Measurements from ENCODE around the gene TMEM17. TPM values are rescaled to one million over a fixed set of nuclear protein-coding genes. Genes with fewer than 3 reads are reported as not detected.

TMEM17 gene
- total RNA-seq, 1 donor from 2014 or later = 4.9 TPM

- TF ChIP-seq CTCF (IDR thresholded peaks at IDR 0.05; ENCODE audit: insufficient read depth, low read length, poor library complexity, severe bottlenecking) = no peak
Observed at GRCh38 chr2:62469114-62469513, 36.9 kb downstream of the TMEM17 start.

GRCh38 chr2:62467475-62468321, 38.3 kb downstream of the TMEM17 start:
- H3K4me3 ChIP-seq (ENCODE audit: low read depth, low read length) = no peak overlapping the region
- H3K27me3 ChIP-seq (ENCODE audit: control insufficient read depth, insufficient read depth, low read length) = no peaks in the 10 kb centered on the region
- no peak for TF ChIP-seq CTCF (IDR thresholded peaks at IDR 0.05; ENCODE audit: insufficient read depth, low read length, poor library complexity, severe bottlenecking)
- H3K36me3 ChIP-seq (ENCODE audit: control insufficient read depth, insufficient read depth, low read length) = no peaks in the 10 kb centered on the region
- DNase-seq (ENCODE audit: low read depth) = no peak

More at GRCh38 chr2:62469114-62469513, 36.9 kb downstream of the TMEM17 start:
- no peaks in the 10 kb centered on the region for H3K27me3 ChIP-seq (ENCODE audit: control insufficient read depth, insufficient read depth, low read length)
- no peak overlapping the region for H3K4me3 ChIP-seq (ENCODE audit: low read depth, low read length)
- H3K36me3 ChIP-seq (ENCODE audit: control insufficient read depth, insufficient read depth, low read length) = no peaks in the 10 kb centered on the region
- DNase-seq (ENCODE audit: low read depth) = no peak

GRCh38 chr2:62467100-62467474, 38.9 kb downstream of the TMEM17 start:
- no peak for DNase-seq (ENCODE audit: low read depth)
- Histone ChIP-seq H3K36me3 (ENCODE audit: control insufficient read depth, insufficient read depth, low read length) (no peaks in the 10 kb centered on the region), H3K27me3 (ENCODE audit: control insufficient read depth, insufficient read depth, low read length) (no peaks in the 10 kb centered on the region), H3K4me3 (ENCODE audit: low read depth, low read length) (no peak overlapping the region)
- TF ChIP-seq CTCF (IDR thresholded peaks at IDR 0.05; ENCODE audit: insufficient read depth, low read length, poor library complexity, severe bottlenecking) = no peak

- Histone ChIP-seq H3K36me3 (ENCODE audit: control insufficient read depth, insufficient read depth, low read length) (no peaks in the 10 kb centered on the region), H3K4me3 (ENCODE audit: low read depth, low read length) (no peak overlapping the region), H3K27me3 (ENCODE audit: control insufficient read depth, insufficient read depth, low read length) (no peaks in the 10 kb centered on the region)
- no peak for DNase-seq (ENCODE audit: low read depth)
- TF ChIP-seq CTCF (IDR thresholded peaks at IDR 0.05; ENCODE audit: insufficient read depth, low read length, poor library complexity, severe bottlenecking) = no peak
Observed at GRCh38 chr2:62466503-62466854, 39.5 kb downstream of the TMEM17 start.

- no peak for DNase-seq (ENCODE audit: low read depth)
- no peak for TF ChIP-seq CTCF (IDR thresholded peaks at IDR 0.05; ENCODE audit: insufficient read depth, low read length, poor library complexity, severe bottlenecking)
- Histone ChIP-seq H3K4me3 (ENCODE audit: low read depth, low read length) (no peak overlapping the region), H3K27me3 (ENCODE audit: control insufficient read depth, insufficient read depth, low read length) (no peaks in the 10 kb centered on the region), H3K36me3 (ENCODE audit: control insufficient read depth, insufficient read depth, low read length) (no peaks in the 10 kb centered on the region)
Observed at GRCh38 chr2:62465741-62466502, 40.1 kb downstream of the TMEM17 start.

All from kidney epithelial cell (primary cell).